ENCODE results near the gene DENND6A. TPM values are rescaled to one million over a fixed set of nuclear protein-coding genes. Genes with fewer than 3 reads are reported as not detected.

Gene DENND6A
- total and polyA plus RNA-seq, 11 donors: 4.9 to 27.9 (median 14.3) TPM

GRCh38 chr3:57596495-57597126 lies 96.3 kb downstream of the DENND6A start:
- peak; percentile 65 to 74 (median 70) for ATAC-seq
- intact Hi-C loops (cut with DNase I): loop anchor here in 7 of 10 donors (1.0 to 5.0 kb wide), 8 partner anchors 39 to 161 kb away; partner anchors contain the start of genes PDE12 (in 5 of the 7), DENND6A (in 4 of the 7) and SLMAP (in 4 of the 7)
- Histone ChIP-seq H3K27ac (peak overlapping the region; percentile 79 to 99 (median 98)), H3K36me3 (peaks cover 0 to 21% (median 3%) of the 10 kb centered on the region in 9 donors), H3K9me3 (no peaks in the 10 kb centered on the region), H3K27me3 (no peaks in the 10 kb centered on the region), H3K4me1 (peaks cover 7 to 61% (median 54%) of the 10 kb centered on the region in 12 donors), H3K4me3 (peak overlapping the region; percentile 67 to 96 (median 83))
- peak; percentile 79 to 90 (median 84) for DNase-seq
- TF ChIP-seq POLR2A (IDR thresholded peaks at IDR 0.05) (no peak), CTCF (IDR thresholded peaks at IDR 0.05) (no peak)
- 0 to 2% (median 0%) methylated on average over 31 of the region's 31 CpGs for WGBS, 4 donors

GRCh38 chr3:57594576-57594975 lies 98.3 kb downstream of the DENND6A start:
- WGBS, 4 donors: 21 to 28% (median 23%) methylated on average over 5 of the region's 5 CpGs
- DNase-seq (no peak), ATAC-seq (no peak)
- peak overlapping the region in 8 of 12 donors; percentile 75 to 96 (median 89) for H3K4me3 ChIP-seq
- peaks cover 7 to 60% (median 53%) of the 10 kb centered on the region in 12 donors for H3K4me1 ChIP-seq
- TF ChIP-seq CTCF (IDR thresholded peaks at IDR 0.05) (no peak), POLR2A (IDR thresholded peaks at IDR 0.05) (no peak)
- no peaks in the 10 kb centered on the region for H3K9me3 ChIP-seq
- H3K27me3 ChIP-seq: no peaks in the 10 kb centered on the region
- H3K36me3 ChIP-seq: peaks cover 0 to 18% (median 0%) of the 10 kb centered on the region in 9 donors
- H3K27ac ChIP-seq: peak overlapping the region in 3 of 12 donors; percentile 95 to 99 (median 98)
- intact Hi-C loops (cut with DNase I): no loop called here

- intact Hi-C loops (cut with DNase I): no loop called here
Observed at GRCh38 chr3:57594144-57594543, 98.7 kb downstream of the DENND6A start.

More at GRCh38 chr3:57594144-57594543, 98.7 kb downstream of the DENND6A start:
- peaks cover 0 to 18% (median 0%) of the 10 kb centered on the region in 9 donors for H3K36me3 ChIP-seq
- H3K4me1 ChIP-seq: peaks cover 7 to 56% (median 49%) of the 10 kb centered on the region in 12 donors
- DNase-seq (no peak), ATAC-seq (no peak)
- TF ChIP-seq CTCF (IDR thresholded peaks at IDR 0.05) (no peak), POLR2A (IDR thresholded peaks at IDR 0.05) (no peak)
- 77 to 79% (median 79%) methylated on average over 4 of the region's 4 CpGs for WGBS, 4 donors
- no peaks in the 10 kb centered on the region for H3K9me3 ChIP-seq
- no peaks in the 10 kb centered on the region for H3K27me3 ChIP-seq
- H3K27ac ChIP-seq: no peak overlapping the region
- H3K4me3 ChIP-seq: peak overlapping the region in 5 of 12 donors; percentile 87 to 96 (median 91)

All from heart left ventricle (tissue), 16 donors.